Hematopoietic multipotent progenitor cell (in vitro differentiated cells): Measurements from ENCODE around the gene SPINK2. TPM values are rescaled to one million over a fixed set of nuclear protein-coding genes. Genes with fewer than 3 reads are reported as not detected.

Source experiments
- DNase-seq, 3 donors: peaks; one replicate each; pipeline ENCODE4 v3.0.0-alpha.2; 2011 to 2015; ENCODE audit warnings: low read depth in 2 of 3, low spot score in 2 of 3
- total RNA-seq: library from RNA; depleted of rRNA; stranded (reverse); fragments of >200 nt; gene quantifications from one replicate; pipeline ENCODE4 v1.2.3, GENCODE V29; 2012

SPINK2 gene
- total RNA-seq, 1 donor: 209 TPM

DNA sequence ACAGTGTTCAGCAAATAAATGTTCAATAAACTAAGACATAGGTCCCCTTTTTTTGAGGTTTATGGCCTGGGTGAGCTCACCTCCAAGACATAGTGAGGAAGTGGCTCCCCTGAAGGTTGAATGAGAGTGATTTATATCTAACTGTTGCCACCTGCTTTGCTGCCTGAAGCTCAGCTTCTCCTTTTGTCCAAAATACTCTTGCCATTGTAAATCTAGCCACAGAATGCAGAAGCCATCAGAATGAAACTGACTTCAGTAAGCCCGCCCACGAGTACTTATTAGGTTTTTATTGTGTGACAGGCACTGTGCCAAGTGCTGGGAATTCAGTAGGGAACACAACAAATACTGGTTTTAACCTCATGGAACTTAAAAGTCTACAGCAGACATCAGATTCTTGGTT, 18.0 kb downstream of the SPINK2 start:
- peak in 2 of 3 donors; percentile 89 to 98 for DNase-seq

DNA sequence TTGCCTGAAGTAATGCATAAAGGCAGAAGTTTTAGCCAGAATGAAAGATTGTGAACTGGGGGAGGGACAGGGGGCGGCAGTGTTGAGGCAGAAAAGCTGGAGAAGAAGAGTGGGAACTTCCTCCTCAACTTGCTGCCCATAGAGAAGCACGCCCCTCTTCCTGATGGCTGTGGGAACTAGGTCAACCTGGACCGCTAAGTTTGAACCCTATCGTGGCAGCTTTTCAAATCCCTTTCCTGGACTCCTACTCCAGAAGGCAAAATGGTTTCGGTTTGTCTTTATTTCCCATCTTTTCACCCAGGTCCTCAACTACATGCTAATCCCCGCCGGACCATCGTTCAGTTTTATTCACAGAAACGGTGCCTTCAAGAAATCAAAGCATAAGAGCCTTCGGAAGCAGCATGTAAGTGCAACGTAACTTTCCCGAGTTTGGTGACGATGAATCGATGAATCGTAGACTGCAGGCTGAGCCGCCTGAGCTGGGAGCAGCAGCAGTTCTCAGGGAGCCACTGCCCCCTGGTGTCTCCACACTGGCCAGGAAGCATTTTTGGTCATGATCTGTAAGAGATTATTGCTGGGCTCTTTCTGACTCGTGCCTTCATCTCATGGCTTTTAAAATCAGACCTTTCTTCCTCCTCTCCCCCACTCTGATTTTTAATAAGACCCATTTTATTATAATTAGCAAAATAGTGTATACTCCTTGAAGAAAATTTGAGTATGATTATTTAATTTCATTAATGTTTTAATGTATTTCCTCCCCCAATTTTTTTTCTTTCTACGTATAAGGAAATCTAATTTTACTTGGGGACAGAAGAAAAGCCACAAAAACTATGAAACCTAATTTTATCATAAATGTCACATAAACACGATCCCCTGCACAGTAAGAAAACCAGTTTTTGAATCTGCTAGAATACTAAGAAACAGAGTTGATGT, 21.4 kb downstream of the SPINK2 start:
- DNase-seq: peak; percentile 50 to 93 (median 89)

DNA sequence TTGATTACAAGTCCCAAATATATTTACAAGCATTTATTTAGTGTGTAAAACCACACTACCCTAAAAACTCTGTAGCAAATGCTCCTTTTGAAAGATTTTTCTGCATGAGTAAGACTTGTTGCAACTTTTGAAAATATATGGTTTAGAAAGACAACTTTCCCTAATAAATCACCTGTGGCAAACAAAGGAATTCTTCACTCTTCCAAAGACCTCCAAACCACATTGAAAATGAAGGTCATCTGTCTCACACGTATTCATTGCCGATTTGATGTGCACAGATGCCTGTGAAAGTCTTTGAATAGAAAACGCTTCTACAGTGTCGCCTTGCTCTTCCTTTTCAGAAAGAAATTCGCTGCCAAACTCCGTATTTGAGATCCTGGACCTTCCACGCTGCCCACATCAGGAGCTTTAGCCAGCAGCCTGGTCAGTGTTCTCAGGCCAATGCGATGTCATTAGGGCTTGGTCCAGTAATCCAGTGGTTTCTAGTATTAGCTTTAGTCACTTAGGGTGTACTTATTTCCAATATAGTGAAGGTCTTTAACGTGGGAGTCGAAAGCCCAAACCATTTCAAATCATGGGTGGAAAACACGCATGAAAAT, 22.2 kb downstream of the SPINK2 start:
- no peak for DNase-seq

DNA sequence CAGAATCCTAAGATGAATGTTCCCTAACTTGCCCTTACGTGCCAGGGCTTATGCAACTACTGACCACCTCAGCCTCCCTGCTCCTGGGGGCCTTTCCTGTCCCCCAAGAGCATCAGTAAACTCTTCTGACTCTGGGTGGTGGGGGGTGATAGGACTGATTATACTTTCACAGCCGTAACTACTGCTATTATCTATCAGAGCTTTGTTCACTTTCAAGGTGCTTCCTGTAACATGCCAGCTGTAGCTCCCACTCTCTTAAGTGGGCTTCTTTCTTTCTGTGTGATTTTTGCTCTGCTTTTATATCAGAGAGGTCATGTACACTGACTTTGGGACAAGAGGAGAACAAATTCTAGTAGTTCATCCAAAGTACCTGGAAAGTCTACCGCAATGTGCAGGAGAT, 25.3 kb downstream of the SPINK2 start:
- peak in 2 of 3 donors; percentile 29 to 71 for DNase-seq

DNA sequence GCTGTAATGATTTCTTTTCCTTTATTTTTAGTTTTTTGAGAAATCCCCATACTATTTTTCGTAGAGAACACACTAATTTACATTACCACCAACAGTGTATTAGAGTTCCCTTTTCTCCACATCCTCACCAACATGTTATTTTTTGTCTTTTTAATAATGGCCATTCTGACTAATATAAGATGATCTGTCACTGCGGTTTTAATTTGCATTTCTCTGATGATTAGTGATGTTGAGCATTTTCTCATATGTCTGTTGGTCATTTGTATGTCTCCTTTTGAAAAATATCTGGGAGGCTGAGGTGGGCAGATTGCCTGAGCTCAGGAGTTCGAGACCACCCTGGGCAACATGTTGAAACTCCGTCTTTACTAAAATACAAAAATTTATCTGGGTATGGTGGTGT, 30.2 kb downstream of the SPINK2 start:
- no peak for DNase-seq

DNA sequence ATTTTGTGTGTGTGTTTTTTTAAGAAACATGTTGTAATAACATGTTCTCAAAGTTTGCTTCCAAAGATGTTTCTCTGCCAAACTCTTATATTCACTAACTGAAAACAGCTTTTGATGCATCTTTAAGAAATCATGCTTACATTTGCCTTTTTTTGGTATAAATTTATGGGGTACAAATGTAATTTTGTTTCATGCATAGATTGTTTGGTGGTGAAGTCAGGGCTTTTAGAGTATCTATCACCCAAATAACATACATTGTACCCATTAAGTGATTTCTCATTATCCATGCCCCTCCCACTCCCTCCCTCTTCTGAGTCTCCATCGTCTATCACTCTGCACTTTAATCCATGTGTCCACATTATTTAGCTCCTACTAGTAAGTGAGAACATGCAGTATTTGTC, 30.8 kb downstream of the SPINK2 start:
- no peak for DNase-seq

DNA sequence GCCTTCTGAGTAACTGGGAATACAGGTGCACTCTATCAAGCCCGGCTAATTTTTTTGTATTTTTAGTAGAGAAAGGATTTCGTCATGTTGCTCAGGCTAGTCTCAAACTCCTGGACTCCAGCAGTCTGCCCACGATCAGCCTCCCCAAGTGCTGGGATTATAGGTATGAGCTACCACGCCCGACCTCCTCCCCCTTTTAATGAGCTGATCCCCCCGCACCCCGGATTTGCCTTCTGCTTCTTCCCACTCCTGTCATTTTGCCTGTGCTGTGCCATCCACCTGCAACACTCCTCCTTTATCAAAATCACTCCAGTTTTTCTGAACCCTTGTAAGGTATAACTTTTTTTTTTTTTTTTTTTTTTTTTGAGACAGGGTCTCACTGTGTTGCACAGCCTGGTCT, 33.4 kb downstream of the SPINK2 start:
- DNase-seq: no peak

DNA sequence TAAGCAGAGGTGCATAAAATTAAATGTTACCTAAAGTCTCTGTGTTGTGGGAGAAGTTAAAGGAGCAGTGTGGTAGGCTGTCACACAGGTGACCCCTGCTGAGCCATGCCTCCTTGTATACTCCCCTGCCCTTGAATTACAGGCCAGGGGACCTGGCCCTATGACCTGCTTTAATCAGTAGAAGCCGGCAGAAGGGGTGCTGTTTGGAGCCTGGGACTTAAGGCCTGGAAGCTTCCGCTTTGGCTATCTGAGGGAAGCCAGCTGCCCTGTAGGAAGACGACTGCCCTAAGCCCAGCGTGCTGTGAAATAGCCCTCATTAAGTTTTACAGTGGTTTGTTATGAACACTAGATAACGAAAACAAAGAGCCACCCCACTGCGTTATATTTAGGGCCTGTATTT, 34.1 kb downstream of the SPINK2 start:
- no peak for DNase-seq

DNA sequence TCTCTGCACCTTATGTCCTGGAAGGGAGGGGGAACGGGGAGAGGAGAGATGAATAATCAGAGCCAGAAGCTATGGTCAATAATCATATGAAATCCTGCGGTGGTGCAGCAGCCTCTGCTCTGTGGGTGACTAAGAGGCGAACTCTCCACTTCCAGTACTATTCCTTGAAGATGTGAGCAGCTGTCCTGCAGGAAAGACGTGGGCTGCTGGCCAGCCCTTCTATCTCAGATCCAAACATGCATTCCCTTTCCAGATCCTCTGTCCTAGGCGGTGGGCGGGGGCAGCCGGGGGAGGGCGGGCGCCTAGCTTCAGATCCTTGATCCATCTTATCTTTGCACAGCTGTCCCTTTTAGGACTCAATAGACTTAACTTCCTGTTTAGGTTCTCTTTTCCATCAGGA, 34.5 kb downstream of the SPINK2 start:
- DNase-seq: no peak

DNA sequence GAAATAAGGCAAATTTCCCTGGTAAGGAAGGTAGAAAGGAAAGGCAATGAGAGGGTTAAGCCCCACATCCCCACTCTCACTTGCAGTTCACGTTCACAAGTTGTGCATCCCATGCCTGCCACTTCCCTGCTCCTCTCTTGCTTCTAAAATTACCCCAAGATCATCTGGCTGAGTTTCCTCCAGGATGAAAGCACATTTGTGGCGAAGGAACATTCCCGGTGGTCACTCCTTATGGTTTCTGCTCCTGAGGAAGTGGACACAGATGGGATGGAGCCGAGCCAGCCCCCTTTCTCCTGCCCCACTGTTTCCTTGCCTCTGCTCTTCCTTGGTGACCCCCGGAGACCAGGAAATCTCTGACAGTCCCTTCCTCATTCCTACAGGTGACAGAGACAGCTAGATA, 37.5 kb downstream of the SPINK2 start:
- no peak for DNase-seq

DNA sequence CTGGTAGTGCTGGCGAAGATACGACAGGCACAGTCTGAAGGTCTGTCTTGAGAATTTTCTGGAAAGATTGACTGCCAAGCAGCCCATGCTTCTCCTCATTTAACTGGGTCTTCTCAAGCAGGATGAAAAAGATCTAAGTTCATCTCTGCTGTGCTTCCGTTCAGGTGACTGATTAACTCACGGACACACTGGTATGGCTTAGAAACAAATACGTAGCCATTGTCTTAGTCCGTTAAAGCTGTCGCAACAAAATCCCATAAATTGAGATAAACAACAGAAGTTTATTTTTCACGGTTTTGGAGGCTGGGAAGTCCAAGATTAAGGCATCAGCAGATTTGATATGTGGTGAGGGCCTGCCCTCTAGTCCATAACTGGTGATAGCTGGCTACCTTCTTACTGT, 39.5 kb downstream of the SPINK2 start:
- no peak for DNase-seq

DNA sequence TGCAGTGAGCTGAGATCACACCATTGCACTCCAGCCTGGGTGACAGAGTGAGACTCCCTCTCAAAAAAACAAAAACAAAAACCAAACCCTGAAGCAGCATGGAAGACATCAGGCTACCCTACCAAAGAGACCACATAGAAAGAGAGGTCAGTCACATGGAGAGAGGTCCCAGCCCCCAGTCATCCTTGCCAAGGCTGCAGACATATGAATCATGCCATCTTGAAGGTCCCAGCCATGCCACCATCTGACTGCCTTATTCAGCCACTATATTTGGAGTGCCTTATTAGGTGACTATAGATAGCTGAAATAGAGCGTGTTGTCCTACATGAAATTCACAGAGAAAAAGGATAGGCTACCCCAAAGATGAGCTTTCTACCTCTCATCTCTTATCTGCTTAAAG, 48.2 kb downstream of the SPINK2 start:
- no peak for DNase-seq

DNA sequence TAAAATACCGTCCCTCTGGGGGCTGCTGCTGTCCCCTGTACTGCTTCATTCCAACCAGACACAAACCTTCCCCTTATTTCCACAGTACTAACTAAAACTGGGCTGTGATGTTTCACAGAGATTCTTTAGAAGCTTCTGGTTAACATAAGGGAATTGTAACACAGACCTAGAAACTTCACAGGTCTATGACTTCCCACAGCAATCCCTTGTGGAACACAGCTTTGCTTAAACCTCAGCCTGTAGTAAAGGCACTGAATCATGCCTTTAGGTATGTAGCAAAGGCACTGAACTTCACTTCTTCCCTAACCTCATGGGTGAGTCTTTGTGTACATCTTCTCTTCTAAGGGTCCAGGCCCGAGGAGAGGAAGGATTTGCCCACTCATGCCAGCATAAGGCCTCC, 49.4 kb downstream of the SPINK2 start:
- DNase-seq: no peak

DNA sequence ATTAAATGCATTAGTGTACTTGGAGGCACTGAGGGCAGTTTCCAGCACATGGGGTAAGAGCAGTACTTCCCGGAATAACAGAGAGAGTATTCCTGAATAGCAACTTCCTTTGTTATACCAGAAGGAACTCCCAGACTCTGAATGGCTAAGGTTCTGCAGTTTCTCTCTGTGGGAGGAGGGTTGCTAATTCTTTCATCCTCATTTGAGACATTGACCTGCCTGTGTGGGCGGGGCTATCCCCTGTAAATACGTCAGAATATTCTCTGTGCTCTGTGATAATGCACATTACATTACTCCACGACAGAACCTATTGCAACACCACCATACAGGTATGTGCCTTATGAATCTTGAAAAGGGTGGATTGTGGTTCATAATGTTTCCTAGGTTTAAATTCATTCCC, 52.7 kb downstream of the SPINK2 start:
- DNase-seq: no peak

DNA sequence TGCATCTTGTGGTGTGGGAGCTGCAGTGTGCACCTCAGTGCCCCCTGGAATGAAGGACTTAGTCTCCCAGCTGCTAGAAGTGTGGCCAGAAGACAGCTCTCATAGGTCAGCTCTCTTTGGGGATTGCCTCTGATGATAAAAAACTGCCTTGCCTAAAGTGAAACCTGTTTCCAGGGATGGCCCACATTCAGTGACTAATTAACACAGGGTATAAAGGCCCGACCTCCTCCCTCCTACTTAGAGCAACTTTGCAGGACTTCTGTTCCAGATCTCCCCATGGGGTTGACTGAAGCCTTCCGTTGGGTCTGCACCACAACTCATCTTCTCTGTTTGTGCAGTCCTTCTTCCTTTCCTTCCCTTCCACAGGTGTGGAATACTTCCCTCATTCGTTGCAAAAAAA, 53.2 kb downstream of the SPINK2 start:
- no peak for DNase-seq

DNA sequence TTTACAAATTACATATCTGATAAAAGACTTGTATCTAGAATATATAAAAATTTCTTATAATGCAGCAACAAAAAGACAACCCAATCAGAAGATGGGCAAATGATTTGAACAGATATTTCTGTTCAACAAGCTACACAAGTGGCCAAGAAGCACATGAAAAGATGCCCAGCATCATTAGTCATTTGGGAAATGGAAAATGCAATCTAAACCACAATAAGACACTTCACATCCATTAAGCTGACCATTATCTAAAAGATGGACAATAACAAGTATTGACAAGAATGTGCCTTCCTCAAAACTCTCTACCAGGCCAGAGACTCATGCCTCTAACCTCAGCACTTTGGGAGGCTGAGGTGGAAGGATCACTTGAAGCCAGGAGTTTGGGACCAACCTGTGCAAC, 53.9 kb downstream of the SPINK2 start:
- DNase-seq: no peak

DNA sequence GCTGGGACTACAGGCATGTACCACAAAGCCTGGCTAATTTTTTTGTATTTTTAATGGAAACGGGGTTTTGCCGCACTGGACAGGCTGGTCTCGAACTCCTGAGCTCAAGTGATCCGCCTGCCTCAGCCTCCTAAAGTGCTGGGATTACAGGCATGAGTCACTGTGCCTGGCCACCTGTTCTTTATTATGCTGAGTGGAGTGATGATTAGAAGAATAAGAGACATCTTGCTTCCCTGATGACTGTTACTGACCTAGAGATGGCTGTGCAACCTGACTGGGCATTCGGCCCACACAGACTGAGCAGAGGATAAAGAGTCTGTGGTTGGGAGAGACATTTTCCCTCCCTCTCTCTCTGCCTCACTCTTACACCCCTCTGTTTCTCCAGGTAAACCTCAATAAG, 56.7 kb downstream of the SPINK2 start:
- no peak for DNase-seq

DNA sequence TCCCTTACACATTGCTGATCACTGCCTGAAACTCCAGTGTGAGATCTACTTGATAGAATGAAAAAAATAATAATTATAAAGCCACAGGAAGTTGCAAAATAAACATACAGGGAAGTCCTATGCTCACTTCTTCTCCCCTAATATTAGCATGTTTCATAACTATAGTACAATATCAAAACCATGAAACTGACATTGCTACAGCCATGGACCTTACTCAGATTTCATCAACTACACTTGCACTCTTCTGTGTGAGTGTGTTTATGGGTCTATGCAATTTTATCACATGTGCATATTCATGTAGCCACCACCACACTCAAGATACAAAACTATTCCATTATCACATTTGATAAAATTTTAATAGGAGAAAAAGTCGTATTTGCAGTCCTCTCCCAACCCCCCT, 57.3 kb downstream of the SPINK2 start:
- no peak for DNase-seq

DNA sequence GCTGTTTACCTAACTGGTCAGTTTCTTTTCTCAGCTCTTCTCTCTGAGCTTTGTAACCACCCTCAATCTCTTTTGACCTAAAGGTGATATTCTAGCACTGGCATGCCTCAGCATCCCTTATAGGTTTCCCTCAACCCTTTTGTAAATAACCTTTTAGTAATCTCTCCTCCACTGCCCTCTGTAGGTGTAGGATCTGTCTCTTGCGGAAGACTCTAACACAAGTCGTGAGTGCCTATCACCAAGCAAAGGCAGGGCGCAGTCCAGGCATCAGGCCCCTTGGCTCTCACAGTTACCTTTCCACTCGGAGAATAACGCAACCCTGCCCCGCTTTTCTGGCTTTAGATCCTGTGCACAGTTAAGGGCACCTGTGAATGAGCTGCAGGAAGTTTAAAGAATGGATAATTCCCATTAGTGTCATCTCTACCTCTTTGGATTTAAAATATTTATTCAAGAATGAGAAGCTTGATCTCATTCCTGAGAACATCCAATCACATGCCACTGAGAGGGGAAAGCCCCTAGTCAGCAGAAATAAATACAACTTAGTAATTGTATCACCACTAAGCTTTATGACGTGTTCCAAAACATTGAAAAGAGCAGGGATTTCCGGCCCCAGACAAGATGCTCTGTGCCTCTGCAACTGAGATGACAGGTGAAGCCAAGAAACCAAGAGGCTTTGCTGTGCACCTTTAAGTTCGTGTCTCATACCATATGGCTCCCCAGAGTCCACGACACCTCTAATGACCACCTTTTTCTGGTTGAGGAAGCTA, 58.8 kb downstream of the SPINK2 start:
- DNase-seq: no peak

DNA sequence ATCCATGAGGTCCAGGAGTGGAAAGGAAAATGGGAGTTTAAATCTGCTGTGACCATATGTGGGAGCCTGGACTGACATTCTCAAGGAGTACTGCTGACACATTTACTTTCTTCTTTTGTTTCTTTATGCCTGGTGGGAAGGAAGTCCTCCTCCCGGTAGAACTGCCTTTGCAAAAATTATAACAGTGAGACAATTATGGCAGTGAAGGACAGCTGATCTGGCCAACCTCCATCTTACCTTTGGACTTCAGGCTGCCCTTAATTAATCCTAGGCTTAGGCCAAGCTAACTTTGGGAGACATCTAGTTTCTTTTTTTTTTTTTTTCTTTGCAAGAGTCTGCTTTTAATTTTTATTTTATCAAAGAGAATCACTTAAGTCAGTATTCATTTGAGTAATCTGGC, 61.3 kb downstream of the SPINK2 start:
- no peak for DNase-seq
